Raji (cell line): ENCODE results near the gene ULK3.
A peak's percentile ranks its signal among the peaks of the same experiment; 100 is the strongest.

ENCODE experiments used
- POLR2A ChIP-seq: IDR thresholded peaks from 2 replicates; pipeline ENCODE4 v1.6.1; 2011; ENCODE audit warnings: low read depth, low read length, control low read depth; ENCODE audit not compliant: insufficient read depth

The ULK3 gene

DNA sequence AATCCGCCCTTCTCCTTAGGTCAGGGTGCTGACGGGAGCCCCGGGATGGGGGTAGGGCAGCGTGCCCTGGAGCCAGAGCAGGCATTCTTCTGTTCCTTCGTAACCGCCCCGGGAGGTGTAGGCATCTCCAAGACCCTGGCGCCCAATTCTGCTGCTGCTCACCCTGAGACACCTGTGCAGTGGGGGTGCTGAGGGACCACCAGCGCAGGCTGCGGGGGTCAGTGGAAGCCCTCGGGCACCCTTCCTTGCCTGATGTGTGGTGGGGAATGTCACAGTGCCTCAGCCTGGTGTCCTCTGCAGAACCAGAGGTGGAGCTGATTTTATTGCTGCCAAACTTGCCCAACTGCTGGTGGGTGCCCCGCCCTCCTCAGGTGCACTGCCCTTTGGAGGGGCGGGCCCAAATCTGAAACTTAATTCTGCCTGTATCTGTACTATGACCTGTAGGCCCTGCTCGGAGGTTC lies 53.8 kb downstream of the ULK3 start:
- peak; percentile 88 for TF ChIP-seq POLR2A

DNA sequence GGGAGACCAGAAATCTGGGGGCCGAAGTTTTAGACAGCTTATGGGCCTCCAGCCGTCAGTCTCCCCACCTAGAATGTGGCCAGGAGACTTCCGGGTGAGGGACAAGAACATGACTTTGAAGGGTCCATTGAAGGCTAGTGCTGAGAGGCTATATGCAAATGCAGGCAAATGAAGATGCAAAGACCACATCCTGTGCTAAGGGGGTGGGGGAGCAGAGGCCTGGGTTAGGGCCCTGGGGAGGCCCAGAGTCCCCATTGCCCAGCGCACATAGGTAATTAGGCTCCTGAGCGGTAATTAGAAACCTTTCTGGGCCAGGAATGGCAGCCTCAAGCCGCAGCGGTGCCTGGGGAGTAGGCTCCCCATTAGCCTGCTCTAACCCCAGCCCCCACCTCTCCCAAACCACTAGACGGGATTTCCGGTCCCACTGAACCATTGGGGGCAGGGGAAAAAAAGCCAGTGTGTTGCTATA lies 54.2 kb downstream of the ULK3 start:
- TF ChIP-seq POLR2A = peak; percentile 74

DNA sequence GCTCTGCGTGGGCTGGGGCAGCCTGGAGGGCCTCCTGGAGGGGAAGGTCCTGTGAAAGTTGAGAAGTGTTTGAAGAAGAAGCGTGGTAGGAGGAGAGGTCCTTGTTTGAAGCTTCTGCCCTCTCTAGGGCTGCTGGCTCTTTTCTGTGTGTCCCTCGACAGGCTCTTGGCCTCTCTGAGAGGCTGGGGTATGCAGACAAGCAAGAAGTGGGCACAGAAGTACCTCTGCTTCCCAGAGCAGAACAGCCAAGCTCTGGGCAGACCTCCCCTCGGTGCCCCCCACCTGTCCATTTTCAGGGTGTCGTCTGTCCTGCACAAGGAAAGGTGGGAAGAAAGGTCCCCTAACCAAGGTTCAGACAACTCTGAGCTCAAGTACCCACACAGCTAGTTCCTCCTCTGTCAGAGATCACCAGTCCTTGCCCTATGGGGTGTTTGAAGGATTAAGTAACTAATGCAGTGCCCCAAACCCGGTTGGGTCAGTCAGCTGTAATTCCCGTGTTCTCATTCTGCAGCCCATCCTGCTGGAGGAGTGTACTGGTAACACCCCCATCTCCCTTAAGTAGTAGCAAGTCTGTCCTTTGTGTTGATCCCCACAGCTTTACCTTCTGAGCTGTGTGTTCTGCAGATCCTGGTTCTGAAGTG lies 54.8 kb downstream of the ULK3 start:
- no peak for TF ChIP-seq POLR2A

DNA sequence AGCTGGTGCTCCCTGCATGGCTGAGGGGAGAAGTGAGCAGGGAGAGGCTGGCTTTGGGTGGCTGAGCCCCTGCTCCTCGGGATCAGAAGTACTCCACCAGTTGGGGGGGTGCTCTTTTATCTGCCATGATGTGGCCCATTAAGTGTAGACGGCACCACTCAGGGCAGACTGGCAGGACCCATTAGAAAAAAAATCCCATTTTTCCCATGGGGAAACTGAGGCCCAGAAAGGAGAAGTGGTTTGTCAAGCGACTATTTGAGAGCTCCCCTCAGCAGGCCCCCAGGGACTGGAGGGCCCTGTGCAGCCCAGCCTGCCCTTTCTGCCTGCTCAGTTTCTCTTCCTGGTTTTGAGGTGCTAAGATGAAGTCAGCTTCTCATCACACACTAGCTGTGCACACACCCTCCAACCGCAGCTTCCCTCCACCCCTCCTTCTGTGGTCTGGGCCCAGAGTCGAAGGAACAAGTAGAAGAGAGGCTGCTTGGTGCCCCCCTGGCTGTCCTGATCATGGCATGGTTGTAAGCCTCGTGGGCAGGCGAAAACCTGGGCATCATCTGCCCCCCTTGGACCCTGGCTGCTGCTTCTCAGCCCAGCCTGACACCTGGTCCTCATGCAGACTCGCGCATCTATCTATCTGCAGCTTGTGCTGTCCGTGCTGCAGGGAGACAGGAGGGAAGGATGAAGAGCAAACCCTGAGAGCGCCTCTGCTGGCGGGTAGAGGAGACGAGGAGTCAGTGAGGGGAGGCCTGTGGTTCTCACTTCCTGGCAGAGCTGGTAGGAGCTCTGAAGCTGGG lies 55.5 kb downstream of the ULK3 start:
- TF ChIP-seq POLR2A = peak; percentile 59; the same call in 1 of the 2 replicates

DNA sequence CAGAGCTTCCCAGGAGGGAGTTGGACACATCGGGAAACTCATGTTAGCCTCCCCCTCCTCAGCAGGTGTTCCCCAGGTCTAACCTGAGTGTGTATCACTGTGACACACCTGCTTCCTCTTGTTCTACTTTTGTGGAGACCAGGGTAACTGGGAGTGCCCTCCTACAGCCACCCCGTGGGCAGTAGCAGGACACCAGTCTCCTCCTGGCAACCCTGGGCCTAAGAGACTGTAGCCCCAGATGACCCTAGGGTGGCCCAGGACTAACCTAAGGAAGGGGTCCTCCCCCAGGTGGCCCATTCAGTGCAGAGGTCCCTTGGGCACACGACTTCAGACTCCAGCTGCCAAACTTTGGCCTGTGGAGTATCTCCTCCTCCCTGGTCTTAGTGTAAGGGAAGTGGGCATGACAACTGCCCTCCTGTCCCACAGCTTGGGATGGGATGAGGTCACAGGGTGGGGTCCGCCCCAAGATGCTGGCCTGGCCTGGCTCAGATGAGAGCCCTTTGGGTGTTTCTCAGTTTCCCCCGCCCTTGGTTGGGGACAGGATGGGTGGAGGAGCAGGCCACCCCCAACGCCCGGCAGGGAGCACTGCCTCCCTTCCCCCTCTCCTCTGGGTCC lies 56.3 kb downstream of the ULK3 start:
- peak; percentile 33; the same call in 1 of the 2 replicates for TF ChIP-seq POLR2A
